HFF-Myc (cell line): Measurements from ENCODE around the gene TFR2.

ENCODE experiments used
- DNase-seq: peaks from one replicate; pipeline ENCODE4 v3.0.0-alpha.2; 2011; ENCODE audit warnings: low read depth; ENCODE audit errors: extremely low read depth
- H3K4me3 ChIP-seq: replicated peaks from 2 replicates; pipeline ENCODE4 v1.5.1; 2011; ENCODE audit warnings: low read depth, mild to moderate bottlenecking, control low read depth, low read length
- CTCF ChIP-seq: IDR thresholded peaks from 2 replicates; pipeline ENCODE4 v1.5.1; 2012; ENCODE audit warnings: mild to moderate bottlenecking, low read depth, low read length, control low read depth; ENCODE audit errors: missing control alignments

The TFR2 gene

GRCh38 chr7:100577103-100577502, 64.2 kb downstream of the TFR2 start:
- DNase-seq = no peak
- no peak overlapping the region for H3K4me3 ChIP-seq
- no peak for TF ChIP-seq CTCF

DNA sequence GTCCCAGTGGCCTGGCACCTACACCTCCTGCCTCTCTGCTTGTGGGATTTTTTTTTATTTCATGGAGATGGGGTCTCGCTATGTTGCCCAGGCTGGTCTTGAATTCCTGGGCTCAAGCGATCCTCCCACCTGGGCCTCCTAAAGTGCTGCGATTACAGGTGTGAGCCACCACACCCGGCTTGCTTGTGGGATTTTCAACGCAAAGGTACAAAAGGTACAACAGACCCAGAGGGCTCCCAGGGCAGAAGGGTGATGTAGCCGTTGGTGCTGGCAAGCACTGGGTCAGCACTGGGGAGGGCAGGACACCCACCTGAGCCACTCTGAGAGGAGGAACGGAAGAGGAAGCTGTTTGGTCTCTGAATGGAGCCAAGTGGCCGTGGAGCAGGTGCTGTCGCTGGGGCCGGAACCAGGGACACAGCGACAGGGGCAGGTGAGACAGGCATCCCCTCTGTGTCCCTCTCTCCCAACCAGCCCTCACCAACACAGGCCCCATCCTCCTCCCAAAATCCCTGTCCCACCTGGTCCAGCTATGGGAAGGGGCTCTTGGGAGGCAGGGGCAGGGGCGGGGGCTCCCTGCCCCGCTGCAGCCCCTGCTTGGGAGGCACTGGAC, 64.9 kb downstream of the TFR2 start:
- TF ChIP-seq CTCF = no peak

DNA sequence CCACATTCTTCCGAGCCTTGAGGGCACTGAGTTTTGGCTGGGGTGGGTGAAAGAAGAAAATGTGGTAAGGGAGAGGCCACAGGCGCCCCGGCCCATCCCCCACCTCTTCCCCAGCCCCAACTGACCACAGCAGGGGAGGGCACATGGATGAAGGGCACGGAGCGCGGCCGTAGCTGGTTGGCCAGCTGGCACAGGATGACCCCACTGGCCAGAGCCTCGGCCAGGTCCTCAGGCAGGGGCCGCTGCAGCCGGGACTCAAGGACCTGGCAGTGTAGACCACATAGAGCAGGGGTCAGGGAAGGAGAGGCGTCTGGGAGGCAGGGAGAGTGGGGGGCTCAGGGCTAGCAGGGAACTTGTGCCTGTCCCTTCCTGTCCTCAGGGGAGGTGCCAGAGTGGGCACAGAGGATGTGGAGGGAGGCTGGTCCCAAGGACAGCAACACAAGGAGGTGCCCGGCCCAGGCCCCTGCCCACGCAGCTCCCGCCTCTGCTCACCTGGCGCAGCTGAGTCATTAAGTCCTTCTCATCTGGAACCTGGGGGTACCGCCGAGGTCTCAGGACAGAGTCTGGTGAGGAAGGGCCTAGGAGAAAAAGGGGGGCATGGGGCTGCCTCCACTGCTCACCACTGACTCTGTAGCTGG, 65.5 kb downstream of the TFR2 start:
- no peak overlapping the region for H3K4me3 ChIP-seq
- DNase-seq = no peak
- no peak for TF ChIP-seq CTCF

More for the DNA sequence above, 64.9 kb downstream of the TFR2 start:
- DNase-seq = no peak
- H3K4me3 ChIP-seq = no peak overlapping the region

- H3K4me3 ChIP-seq = no peak overlapping the region
- no peak for DNase-seq
- TF ChIP-seq CTCF = no peak
These were observed 66.1 kb downstream of the TFR2 start for GRCh38 chr7:100575206-100575631.

- DNase-seq = no peak
- no peak for TF ChIP-seq CTCF
- H3K4me3 ChIP-seq = no peak overlapping the region
These were observed 66.8 kb downstream of the TFR2 start for GRCh38 chr7:100574362-100575205.

DNA sequence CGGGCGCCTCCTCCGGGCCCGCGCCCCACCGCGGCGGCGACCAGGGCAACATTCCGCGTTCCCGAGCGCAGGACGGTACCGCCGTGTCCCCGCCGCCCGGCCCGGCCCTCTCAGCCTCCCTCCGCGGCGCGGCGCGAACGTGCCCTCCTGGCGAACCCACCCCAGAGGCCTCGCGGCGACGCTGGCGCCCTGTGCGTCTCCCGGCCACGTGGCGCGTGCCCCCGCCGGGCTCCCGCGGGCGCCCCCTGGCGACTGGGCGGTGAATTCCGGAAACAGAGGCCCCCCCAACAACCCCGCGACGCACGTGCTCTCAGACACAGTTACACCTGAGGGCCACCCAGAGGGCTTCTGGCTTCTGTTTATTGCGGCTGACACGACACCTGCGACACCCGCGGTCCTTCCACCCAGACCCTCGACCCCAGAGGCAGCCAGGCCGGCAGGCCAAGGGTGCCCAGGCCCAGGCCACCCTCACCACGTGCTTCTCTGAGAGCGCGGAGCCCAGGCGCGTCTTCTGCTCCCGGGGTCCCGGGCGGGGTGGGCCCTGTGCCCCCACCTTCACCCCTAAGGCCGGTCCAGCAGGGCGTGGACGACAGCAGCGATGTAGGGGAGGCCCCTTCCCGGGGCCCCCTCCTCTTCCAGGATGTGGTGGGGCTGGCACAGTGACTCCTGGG, 67.5 kb downstream of the TFR2 start, which contains the start of gene SAP25:
Gene SAP25, minus strand, starts transcription at position 210 of the 671 bp plus-strand sequence. Its CDS starts 158 bp downstream, at position 52.
- no peak within 1 kb of the TSS for H3K4me3 ChIP-seq
- TF ChIP-seq CTCF = no peak
- DNase-seq = no peak
